ENCODE measurements around the gene PAX2. TPM values are rescaled to one million over a fixed set of nuclear protein-coding genes. Genes with fewer than 3 reads are reported as not detected.
A peak's percentile ranks its signal among the peaks of the same experiment; 100 is the strongest.

The PAX2 gene
- total RNA-seq, 1 experiment from 2014 or later, result 0.09 TPM

DNA sequence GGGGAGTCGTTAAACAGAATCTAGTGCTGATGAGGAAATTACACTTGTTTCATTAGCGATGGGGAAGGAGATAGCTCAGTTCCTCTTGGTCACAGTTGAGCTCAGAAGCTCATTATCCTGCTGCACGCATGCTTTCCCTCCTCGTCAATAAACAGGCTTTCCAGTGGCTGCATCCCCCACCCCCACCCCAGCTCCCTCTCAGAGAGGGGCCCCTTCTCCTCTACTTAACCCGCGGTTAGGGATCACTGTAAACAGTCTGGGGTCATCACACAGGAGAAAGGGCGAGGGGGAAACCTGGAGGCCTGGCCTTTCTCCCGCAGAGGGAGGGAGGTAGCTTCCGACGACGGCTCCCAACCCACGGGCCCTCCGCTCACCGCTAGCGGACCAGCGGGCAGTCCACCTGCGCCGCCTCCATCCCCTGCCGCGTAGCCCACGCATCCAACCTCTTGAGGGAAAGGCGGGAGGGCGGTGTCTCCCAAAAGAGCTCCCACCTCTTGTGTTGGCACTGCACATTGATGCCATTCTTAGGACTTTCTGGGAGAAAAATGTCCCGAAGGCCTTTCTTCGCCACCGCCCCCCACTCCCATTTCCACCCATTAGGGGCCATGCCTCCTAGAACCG is 80.8 kb downstream of the PAX2 start:
- no peak for ATAC-seq
- no peaks in the 10 kb centered on the region for H3K36me3 Mint-ChIP-seq
- H3K4me3 Mint-ChIP-seq, result peak overlapping the region; percentile 12; the same call in 1 of the 2 replicates
- ChIA-PET POLR2A (no interaction called here), CTCF (interaction anchor here (0.7 to 2.5 kb wide), 16 partner anchors 9 to 307 kb away, joined by 3 to 22 read pairs (median 4); partner anchors contain the start of gene PAX2)
- DNase-seq (ENCODE audit: low spot score), result no peak
- H3K9me3 Mint-ChIP-seq, result no peaks in the 10 kb centered on the region
- TF ChIP-seq, protein P1, sequence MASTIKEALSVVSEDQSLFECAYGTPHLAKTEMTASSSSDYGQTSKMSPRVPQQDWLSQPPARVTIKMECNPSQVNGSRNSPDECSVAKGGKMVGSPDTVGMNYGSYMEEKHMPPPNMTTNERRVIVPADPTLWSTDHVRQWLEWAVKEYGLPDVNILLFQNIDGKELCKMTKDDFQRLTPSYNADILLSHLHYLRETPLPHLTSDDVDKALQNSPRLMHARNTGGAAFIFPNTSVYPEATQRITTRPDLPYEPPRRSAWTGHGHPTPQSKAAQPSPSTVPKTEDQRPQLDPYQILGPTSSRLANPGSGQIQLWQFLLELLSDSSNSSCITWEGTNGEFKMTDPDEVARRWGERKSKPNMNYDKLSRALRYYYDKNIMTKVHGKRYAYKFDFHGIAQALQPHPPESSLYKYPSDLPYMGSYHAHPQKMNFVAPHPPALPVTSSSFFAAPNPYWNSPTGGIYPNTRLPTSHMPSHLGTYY (CRISPR knock-in tag; IDR thresholded peaks at IDR 0.05), result no peak
- TF ChIP-seq, protein P2, sequence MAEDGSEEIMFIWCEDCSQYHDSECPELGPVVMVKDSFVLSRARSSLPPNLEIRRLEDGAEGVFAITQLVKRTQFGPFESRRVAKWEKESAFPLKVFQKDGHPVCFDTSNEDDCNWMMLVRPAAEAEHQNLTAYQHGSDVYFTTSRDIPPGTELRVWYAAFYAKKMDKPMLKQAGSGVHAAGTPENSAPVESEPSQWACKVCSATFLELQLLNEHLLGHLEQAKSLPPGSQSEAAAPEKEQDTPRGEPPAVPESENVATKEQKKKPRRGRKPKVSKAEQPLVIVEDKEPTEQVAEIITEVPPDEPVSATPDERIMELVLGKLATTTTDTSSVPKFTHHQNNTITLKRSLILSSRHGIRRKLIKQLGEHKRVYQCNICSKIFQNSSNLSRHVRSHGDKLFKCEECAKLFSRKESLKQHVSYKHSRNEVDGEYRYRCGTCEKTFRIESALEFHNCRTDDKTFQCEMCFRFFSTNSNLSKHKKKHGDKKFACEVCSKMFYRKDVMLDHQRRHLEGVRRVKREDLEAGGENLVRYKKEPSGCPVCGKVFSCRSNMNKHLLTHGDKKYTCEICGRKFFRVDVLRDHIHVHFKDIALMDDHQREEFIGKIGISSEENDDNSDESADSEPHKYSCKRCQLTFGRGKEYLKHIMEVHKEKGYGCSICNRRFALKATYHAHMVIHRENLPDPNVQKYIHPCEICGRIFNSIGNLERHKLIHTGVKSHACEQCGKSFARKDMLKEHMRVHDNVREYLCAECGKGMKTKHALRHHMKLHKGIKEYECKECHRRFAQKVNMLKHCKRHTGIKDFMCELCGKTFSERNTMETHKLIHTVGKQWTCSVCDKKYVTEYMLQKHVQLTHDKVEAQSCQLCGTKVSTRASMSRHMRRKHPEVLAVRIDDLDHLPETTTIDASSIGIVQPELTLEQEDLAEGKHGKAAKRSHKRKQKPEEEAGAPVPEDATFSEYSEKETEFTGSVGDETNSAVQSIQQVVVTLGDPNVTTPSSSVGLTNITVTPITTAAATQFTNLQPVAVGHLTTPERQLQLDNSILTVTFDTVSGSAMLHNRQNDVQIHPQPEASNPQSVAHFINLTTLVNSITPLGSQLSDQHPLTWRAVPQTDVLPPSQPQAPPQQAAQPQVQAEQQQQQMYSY (CRISPR knock-in tag; IDR thresholded peaks at IDR 0.05), result peak; percentile 67; the same call in 1 of the 2 replicates
- H3K4me1 Mint-ChIP-seq, result peaks cover 33% of the 10 kb centered on the region
- no peak overlapping the region for H3K27ac Mint-ChIP-seq
- no peaks in the 10 kb centered on the region; the same call in 1 of the 2 replicates for H3K27me3 Mint-ChIP-seq (ENCODE audit: low read depth)

DNA sequence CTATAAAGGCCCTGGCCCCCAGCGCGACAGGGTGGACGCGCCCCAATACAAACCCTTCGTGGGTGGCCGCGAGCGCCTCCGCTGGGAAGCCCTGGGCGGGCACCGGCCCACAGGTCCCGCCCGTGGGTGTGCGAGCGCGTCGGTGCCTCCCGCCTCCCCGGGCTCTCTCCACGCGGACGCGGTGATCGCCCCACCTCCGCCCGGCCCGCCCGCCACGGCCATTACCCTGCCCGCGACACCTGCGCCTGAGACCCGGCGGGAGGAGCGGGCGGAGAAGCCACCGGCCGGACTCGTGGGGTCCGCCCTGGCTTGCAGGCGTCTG is 81.2 kb downstream of the PAX2 start:
- no peak for TF ChIP-seq TCF7 (CRISPR knock-in tag; IDR thresholded peaks at IDR 0.05; ENCODE audit: low read depth)
- TF ChIP-seq SMAD3 (CRISPR knock-in tag; IDR thresholded peaks at IDR 0.05; ENCODE audit: borderline replicate concordance), result no peak
- TF ChIP-seq, protein P3, sequence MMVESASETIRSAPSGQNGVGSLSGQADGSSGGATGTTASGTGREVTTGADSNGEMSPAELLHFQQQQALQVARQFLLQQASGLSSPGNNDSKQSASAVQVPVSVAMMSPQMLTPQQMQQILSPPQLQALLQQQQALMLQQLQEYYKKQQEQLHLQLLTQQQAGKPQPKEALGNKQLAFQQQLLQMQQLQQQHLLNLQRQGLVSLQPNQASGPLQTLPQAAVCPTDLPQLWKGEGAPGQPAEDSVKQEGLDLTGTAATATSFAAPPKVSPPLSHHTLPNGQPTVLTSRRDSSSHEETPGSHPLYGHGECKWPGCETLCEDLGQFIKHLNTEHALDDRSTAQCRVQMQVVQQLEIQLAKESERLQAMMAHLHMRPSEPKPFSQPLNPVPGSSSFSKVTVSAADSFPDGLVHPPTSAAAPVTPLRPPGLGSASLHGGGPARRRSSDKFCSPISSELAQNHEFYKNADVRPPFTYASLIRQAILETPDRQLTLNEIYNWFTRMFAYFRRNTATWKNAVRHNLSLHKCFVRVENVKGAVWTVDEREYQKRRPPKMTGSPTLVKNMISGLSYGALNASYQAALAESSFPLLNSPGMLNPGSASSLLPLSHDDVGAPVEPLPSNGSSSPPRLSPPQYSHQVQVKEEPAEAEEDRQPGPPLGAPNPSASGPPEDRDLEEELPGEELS (CRISPR knock-in tag; IDR thresholded peaks at IDR 0.05), result no peak
- no peak for TF ChIP-seq HMGA2 (CRISPR knock-in tag; IDR thresholded peaks at IDR 0.05)
- no peak for TF ChIP-seq IRF2 (CRISPR knock-in tag; IDR thresholded peaks at IDR 0.05; ENCODE audit: borderline replicate concordance, low read depth)
- no peak for TF ChIP-seq NFYB (CRISPR knock-in tag; conservative IDR thresholded peaks at IDR 0.05; ENCODE audit: low read depth)
- TF ChIP-seq, protein P4, sequence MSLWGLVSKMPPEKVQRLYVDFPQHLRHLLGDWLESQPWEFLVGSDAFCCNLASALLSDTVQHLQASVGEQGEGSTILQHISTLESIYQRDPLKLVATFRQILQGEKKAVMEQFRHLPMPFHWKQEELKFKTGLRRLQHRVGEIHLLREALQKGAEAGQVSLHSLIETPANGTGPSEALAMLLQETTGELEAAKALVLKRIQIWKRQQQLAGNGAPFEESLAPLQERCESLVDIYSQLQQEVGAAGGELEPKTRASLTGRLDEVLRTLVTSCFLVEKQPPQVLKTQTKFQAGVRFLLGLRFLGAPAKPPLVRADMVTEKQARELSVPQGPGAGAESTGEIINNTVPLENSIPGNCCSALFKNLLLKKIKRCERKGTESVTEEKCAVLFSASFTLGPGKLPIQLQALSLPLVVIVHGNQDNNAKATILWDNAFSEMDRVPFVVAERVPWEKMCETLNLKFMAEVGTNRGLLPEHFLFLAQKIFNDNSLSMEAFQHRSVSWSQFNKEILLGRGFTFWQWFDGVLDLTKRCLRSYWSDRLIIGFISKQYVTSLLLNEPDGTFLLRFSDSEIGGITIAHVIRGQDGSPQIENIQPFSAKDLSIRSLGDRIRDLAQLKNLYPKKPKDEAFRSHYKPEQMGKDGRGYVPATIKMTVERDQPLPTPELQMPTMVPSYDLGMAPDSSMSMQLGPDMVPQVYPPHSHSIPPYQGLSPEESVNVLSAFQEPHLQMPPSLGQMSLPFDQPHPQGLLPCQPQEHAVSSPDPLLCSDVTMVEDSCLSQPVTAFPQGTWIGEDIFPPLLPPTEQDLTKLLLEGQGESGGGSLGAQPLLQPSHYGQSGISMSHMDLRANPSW (CRISPR knock-in tag; conservative IDR thresholded peaks at IDR 0.05; ENCODE audit: low read depth), result no peak
- no peak for TF ChIP-seq TP53 (CRISPR knock-in tag; IDR thresholded peaks at IDR 0.05)
- TF ChIP-seq ATF1 (CRISPR knock-in tag; IDR thresholded peaks at IDR 0.05), result no peak
- Mint-ChIP-seq H3K9me3 (no peaks in the 10 kb centered on the region), H3K4me3 (peak overlapping the region; percentile 66), H3K4me1 (peaks cover 33% of the 10 kb centered on the region), H3K27me3 (ENCODE audit: low read depth) (no peaks in the 10 kb centered on the region; the same call in 1 of the 2 replicates), H3K27ac (no peak overlapping the region), H3K36me3 (no peaks in the 10 kb centered on the region)
- no peak for ATAC-seq
- ChIA-PET POLR2A (no interaction called here), CTCF (interaction anchor here (0.7 to 1.9 kb wide), 11 partner anchors 9 to 307 kb away, joined by 3 to 7 read pairs (median 4); partner anchors contain the start of gene PAX2)
- DNase-seq (ENCODE audit: low spot score), result no peak

Data from WTC11 (cell line).